Gastroesophageal sphincter (tissue), 3 donors: Measurements from ENCODE around the gene SDK2.

Experiments used
- EP300 ChIP-seq: sonication (generic); formaldehyde crosslinking; IDR thresholded peaks from one replicate; pipeline ENCODE4 v1.6.1; 2017; ENCODE audit warnings: antibody characterized with exemption, mild to moderate bottlenecking
- POLR2A ChIP-seq, 2 donors: fragments of 450-650 bp; IDR thresholded peaks; one replicate each; pipeline ENCODE4 v1.6.1; 2017; ENCODE audit warnings: antibody characterized with exemption in 2 of 2, mild to moderate bottlenecking in 2 of 2, moderate library complexity in 1 of 2
- TF ChIP-seq, protein P1 (sequence below), 4 experiments: fragments of 200-600 bp in 2 of 4; fragments of 450-650 bp in 2 of 4; sonication (generic) in 1 of 4; IDR thresholded peaks; one replicate each; pipeline ENCODE4 v1.5.1; 2017 to 2019; ENCODE audit warnings: antibody characterized with exemption in 4 of 4, mild to moderate bottlenecking in 2 of 4, moderate library complexity in 2 of 4

GRCh38 chr17:73646409-73647300 is 2.4 kb upstream of the SDK2 start:
- TF ChIP-seq, protein P1, sequence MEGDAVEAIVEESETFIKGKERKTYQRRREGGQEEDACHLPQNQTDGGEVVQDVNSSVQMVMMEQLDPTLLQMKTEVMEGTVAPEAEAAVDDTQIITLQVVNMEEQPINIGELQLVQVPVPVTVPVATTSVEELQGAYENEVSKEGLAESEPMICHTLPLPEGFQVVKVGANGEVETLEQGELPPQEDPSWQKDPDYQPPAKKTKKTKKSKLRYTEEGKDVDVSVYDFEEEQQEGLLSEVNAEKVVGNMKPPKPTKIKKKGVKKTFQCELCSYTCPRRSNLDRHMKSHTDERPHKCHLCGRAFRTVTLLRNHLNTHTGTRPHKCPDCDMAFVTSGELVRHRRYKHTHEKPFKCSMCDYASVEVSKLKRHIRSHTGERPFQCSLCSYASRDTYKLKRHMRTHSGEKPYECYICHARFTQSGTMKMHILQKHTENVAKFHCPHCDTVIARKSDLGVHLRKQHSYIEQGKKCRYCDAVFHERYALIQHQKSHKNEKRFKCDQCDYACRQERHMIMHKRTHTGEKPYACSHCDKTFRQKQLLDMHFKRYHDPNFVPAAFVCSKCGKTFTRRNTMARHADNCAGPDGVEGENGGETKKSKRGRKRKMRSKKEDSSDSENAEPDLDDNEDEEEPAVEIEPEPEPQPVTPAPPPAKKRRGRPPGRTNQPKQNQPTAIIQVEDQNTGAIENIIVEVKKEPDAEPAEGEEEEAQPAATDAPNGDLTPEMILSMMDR (IDR thresholded peaks at IDR 0.05), result no peak
- no peak for TF ChIP-seq POLR2A (IDR thresholded peaks at IDR 0.05)
- no peak for TF ChIP-seq EP300
